Stromal cell of bone marrow (primary cell): ENCODE data around the gene SETX.
"Not testable (repeated sequence)": the region's sequence is repeated elsewhere in the genome, so short reads cannot be mapped to it uniquely, and the experiment has no call there.

Source experiments
- DNase-seq: peaks from one replicate; pipeline ENCODE4 v3.0.0-alpha.2; 2012; ENCODE audit warnings: low read depth

Gene SETX

GRCh38 chr9:132354637-132355355, at the start of gene SETX:
TSS of gene SETX (minus strand) at chr9:132354986. CDS start at chr9:132349428, 5,558 bp downstream.
- DNase-seq, result peak; percentile 93

- no peak for DNase-seq
Measured at GRCh38 chr9:132404228-132404881, 49.6 kb upstream of the SETX start.

GRCh38 chr9:132401824-132402223, 47.0 kb upstream of the SETX start:
- DNase-seq, result no peak

- no peak for DNase-seq
Measured at GRCh38 chr9:132395560-132395959, 40.8 kb upstream of the SETX start.

GRCh38 chr9:132391449-132391848, 36.7 kb upstream of the SETX start:
- DNase-seq, result no peak

GRCh38 chr9:132390966-132391365, 36.2 kb upstream of the SETX start:
- no peak for DNase-seq

- DNase-seq, result no peak
Measured at GRCh38 chr9:132387133-132387532, 32.3 kb upstream of the SETX start.

GRCh38 chr9:132384376-132384775, 29.6 kb upstream of the SETX start:
- DNase-seq, result no peak

- DNase-seq, result no peak
Measured at GRCh38 chr9:132383462-132383883, 28.7 kb upstream of the SETX start.

GRCh38 chr9:132381966-132382541, 27.3 kb upstream of the SETX start:
- DNase-seq, result no peak

GRCh38 chr9:132378416-132378815, 23.6 kb upstream of the SETX start:
- not testable (repeated sequence) for DNase-seq

- DNase-seq, result not testable (repeated sequence)
Measured at GRCh38 chr9:132377769-132378168, 23.0 kb upstream of the SETX start.

GRCh38 chr9:132372177-132373095, 17.6 kb upstream of the SETX start:
- DNase-seq, result no peak

- DNase-seq, result no peak
Measured at GRCh38 chr9:132370592-132370991, 15.8 kb upstream of the SETX start.

- no peak for DNase-seq
Measured at GRCh38 chr9:132369421-132369820, 14.6 kb upstream of the SETX start.

- DNase-seq, result no peak
Measured at GRCh38 chr9:132367613-132368313, 13.0 kb upstream of the SETX start.

GRCh38 chr9:132366481-132366880, 11.7 kb upstream of the SETX start:
- DNase-seq, result no peak

- DNase-seq, result no peak
Measured at GRCh38 chr9:132365986-132366385, 11.2 kb upstream of the SETX start.

- no peak for DNase-seq
Measured at GRCh38 chr9:132364068-132364467, 9.3 kb upstream of the SETX start.

GRCh38 chr9:132357764-132358163, 3.0 kb upstream of the SETX start:
- DNase-seq, result no peak

- DNase-seq, result no peak
Measured at GRCh38 chr9:132356324-132356924, 1.6 kb upstream of the SETX start.
